Duodenal mucosa (tissue), 2 donors: Measurements from ENCODE around the gene STEAP3.

Source experiments
- H3K27ac ChIP-seq: one replicate; pipeline ENCODE4 v1.7.0; 2013; ENCODE audit warnings: low read depth, low read length
- H3K27me3 ChIP-seq, 2 donors: one replicate each; pipeline ENCODE4 v1.7.0; 2013; ENCODE audit warnings: low read length in 2 of 2, control low read depth in 1 of 2; ENCODE audit not compliant: insufficient read depth in 2 of 2, control insufficient read depth in 1 of 2
- H3K36me3 ChIP-seq, 2 donors: one replicate each; pipeline ENCODE4 v1.7.0; 2013; ENCODE audit warnings: low read length in 2 of 2, control low read depth in 1 of 2; ENCODE audit not compliant: insufficient read depth in 2 of 2, control insufficient read depth in 1 of 2
- H3K4me1 ChIP-seq, 2 donors: one replicate each; pipeline ENCODE4 v1.7.0; 2013; ENCODE audit warnings: low read length in 2 of 2, control low read depth in 1 of 2; ENCODE audit not compliant: insufficient read depth in 2 of 2, control insufficient read depth in 1 of 2
- H3K4me3 ChIP-seq, 2 donors: one replicate each; pipeline ENCODE4 v1.7.0; 2013; ENCODE audit warnings: low read length in 2 of 2, low read depth in 1 of 2
- H3K9ac ChIP-seq, 2 donors: one replicate each; pipeline ENCODE4 v1.7.0; 2013; ENCODE audit warnings: low read length in 2 of 2, low read depth in 1 of 2
- H3K9me3 ChIP-seq, 2 donors: one replicate each; pipeline ENCODE4 v1.7.0; 2013; ENCODE audit warnings: low read length in 2 of 2, control low read depth in 1 of 2; ENCODE audit not compliant: control insufficient read depth in 1 of 2

Gene STEAP3

GRCh38 chr2:119252186-119253113, 28.8 kb downstream of the STEAP3 start:
- Histone ChIP-seq H3K36me3 (peaks cover 10 to 58% of the 10 kb centered on the region in 2 donors), H3K27ac (no peak overlapping the region), H3K4me3 (no peak overlapping the region), H3K27me3 (no peaks in the 10 kb centered on the region), H3K4me1 (no peaks in the 10 kb centered on the region), H3K9ac (no peak overlapping the region), H3K9me3 (no peaks in the 10 kb centered on the region)

- H3K4me1 ChIP-seq = no peaks in the 10 kb centered on the region
- no peak overlapping the region for H3K27ac ChIP-seq
- no peaks in the 10 kb centered on the region for H3K9me3 ChIP-seq
- H3K36me3 ChIP-seq = peaks cover 10 to 50% of the 10 kb centered on the region in 2 donors
- H3K9ac ChIP-seq = no peak overlapping the region
- H3K4me3 ChIP-seq = no peak overlapping the region
- H3K27me3 ChIP-seq = no peaks in the 10 kb centered on the region
Measured at GRCh38 chr2:119253114-119253702, 29.6 kb downstream of the STEAP3 start.

DNA sequence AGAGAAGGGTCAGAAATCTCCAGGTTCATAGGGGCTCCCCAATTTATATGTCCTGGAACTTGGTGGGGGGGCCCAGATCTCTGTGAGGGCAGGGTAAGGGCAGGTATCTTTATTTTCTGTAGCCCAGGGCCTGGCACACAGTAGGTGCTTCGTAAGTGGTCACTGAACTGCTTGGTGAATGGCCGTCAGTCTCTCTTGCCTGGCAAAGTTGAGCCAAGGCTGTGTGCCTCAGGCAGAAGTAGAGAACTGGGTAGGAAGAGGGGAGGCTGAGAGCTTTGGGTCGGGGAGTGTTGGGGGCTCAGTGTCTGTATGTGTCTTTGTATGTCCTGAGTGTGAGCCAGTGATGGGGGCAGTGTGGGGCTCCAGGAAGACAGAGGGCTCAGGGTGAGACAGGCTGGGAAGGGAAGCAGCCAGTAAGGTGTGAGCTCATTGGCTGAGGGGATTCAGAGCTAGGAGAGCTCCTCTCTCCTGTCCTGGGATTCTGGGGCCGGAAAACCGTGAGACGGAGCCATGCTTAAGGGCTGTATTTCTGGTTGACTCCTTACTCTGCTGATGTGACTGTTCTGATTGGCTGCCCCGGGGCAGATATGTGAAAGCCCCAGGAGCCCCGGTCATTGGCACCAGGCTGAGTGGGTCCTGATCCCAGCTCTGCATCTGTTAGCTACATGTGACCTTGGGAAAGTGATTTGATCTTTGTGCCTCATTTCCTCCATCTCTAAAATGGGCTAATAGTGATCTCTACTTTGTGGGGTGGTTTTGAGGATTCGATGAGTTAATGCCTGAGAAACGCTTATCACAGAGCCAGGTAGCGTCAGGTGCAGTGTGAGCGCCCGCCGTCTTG, 30.3 kb downstream of the STEAP3 start:
- no peak overlapping the region for H3K4me3 ChIP-seq
- H3K9me3 ChIP-seq = no peaks in the 10 kb centered on the region
- H3K27ac ChIP-seq = no peak overlapping the region
- peaks cover 10 to 48% of the 10 kb centered on the region in 2 donors for H3K36me3 ChIP-seq
- no peak overlapping the region for H3K9ac ChIP-seq
- no peaks in the 10 kb centered on the region for H3K4me1 ChIP-seq
- H3K27me3 ChIP-seq = no peaks in the 10 kb centered on the region

GRCh38 chr2:119254601-119255080, 31.0 kb downstream of the STEAP3 start:
- Histone ChIP-seq H3K27me3 (no peaks in the 10 kb centered on the region), H3K9me3 (no peaks in the 10 kb centered on the region), H3K27ac (no peak overlapping the region), H3K4me3 (no peak overlapping the region), H3K4me1 (no peaks in the 10 kb centered on the region), H3K36me3 (peaks cover 10 to 45% of the 10 kb centered on the region in 2 donors), H3K9ac (no peak overlapping the region)

- H3K36me3 ChIP-seq = peaks cover 10 to 46% of the 10 kb centered on the region in 2 donors
- H3K9ac ChIP-seq = no peak overlapping the region
- no peak overlapping the region for H3K4me3 ChIP-seq
- no peaks in the 10 kb centered on the region for H3K4me1 ChIP-seq
- no peak overlapping the region for H3K27ac ChIP-seq
- no peaks in the 10 kb centered on the region for H3K9me3 ChIP-seq
- H3K27me3 ChIP-seq = no peaks in the 10 kb centered on the region
Measured at GRCh38 chr2:119255760-119256581, 32.3 kb downstream of the STEAP3 start.

- H3K27ac ChIP-seq = no peak overlapping the region
Measured at GRCh38 chr2:119256582-119256921, 32.9 kb downstream of the STEAP3 start.

DNA sequence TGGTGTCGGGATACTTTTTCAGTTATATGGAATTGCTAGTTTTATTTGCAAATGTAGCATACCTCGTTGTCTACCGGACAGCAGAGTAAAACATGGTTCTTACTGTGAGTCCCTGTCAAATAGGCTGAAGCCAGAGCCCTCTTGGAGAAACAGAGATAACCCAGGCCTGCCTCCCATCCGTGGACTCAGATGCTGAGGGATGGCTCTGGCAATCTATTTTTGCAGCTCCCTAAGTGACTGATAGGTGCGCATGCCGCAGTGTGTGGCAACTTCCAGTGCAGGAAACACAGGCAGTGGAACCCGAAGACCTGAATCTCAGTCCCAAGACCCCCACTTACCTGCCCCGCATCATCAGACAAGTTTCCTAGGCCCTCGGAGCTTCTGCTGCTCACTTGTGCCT, 33.6 kb downstream of the STEAP3 start:
- no peaks in the 10 kb centered on the region for H3K4me1 ChIP-seq
- peaks cover 10 to 40% of the 10 kb centered on the region in 2 donors for H3K36me3 ChIP-seq
- H3K27me3 ChIP-seq = no peaks in the 10 kb centered on the region
- no peaks in the 10 kb centered on the region for H3K9me3 ChIP-seq
- H3K4me3 ChIP-seq = no peak overlapping the region
- no peak overlapping the region for H3K9ac ChIP-seq
- no peak overlapping the region for H3K27ac ChIP-seq

More at GRCh38 chr2:119256582-119256921, 32.9 kb downstream of the STEAP3 start:
- no peaks in the 10 kb centered on the region for H3K9me3 ChIP-seq
- no peaks in the 10 kb centered on the region for H3K4me1 ChIP-seq
- no peak overlapping the region for H3K4me3 ChIP-seq
- no peak overlapping the region for H3K9ac ChIP-seq
- no peaks in the 10 kb centered on the region for H3K27me3 ChIP-seq
- peaks cover 10 to 40% of the 10 kb centered on the region in 2 donors for H3K36me3 ChIP-seq

DNA sequence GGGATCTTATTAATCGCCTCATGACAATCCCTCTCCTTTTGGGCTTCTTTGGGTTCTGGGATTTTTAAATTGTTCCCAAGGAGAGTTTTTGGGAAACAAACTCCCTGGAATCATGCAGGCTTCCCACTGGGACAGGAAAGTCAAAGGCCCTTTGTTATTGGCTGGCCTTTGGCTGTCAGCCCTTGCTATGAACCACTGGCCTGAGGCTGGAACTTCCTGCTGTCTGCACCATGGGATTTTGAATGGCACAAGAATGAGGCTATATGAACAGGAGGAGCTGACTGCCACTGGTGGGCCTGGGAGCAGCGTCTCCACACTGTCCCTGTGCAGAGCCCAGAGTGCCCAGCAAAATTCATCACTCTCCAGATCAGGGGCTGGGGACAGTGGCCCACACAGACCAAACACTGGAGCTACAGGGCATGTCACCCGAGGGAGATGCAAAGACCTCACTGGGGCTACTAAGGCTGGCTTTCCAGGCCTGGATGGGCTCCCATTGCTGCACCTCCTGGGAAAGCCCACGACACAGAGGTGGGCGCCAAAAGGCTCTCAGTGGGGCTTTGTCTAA, 35.7 kb downstream of the STEAP3 start:
- Histone ChIP-seq H3K4me3 (no peak overlapping the region), H3K36me3 (peaks cover 8 to 44% of the 10 kb centered on the region in 2 donors), H3K9me3 (no peaks in the 10 kb centered on the region), H3K4me1 (no peaks in the 10 kb centered on the region), H3K27me3 (no peaks in the 10 kb centered on the region), H3K9ac (no peak overlapping the region), H3K27ac (no peak overlapping the region)
